SIG-M5 treated with dmso at 0.1 percent for 504 hours (cell line): Measurements from ENCODE around the gene SSTR3.

Experiments used
- DNase-seq: peaks from one replicate; lab custom pipeline; 2025; ENCODE audit not compliant: unreplicated experiment; lab: John Stamatoyannopoulos, UW

SSTR3 gene

DNA sequence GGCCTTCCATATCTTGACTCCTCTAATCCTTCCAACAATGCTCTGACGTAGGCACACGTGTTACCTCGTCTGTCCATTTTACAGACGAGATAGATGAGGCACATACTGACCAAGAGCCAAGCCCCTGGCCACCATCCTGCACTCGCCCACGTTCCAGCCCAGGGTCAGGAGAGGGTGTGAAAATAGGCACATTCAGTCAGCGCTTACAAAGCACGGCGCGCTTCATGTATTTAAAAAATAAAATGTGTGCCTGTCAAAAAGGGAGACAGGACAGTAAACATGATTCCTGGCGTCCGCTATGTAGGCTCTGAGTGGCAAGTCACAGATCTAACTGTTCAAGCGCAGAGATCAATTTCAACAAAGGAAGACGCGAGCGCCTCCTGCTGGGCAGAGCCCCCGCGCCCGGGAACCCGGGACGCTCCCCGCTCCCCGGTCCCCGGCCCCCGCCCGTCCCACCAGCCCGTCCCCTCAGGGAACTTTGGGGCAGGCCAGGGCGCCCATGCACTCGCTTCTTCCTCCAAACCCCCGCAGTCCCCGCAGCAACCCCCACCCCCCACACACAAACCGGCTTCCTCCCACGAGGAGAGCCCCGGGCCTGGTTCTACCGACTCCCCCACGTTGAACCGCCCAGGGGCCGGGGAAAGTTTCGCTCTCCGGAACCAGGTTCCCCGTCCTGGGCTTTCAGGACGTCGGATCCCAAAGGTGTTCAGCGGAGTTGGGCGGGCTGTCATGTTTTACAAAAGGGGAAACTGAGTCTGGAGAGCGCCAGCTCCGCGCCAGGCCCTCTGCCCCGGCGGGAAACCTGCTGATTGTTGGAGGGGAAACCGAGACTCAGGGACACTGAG is 13.8 kb downstream of the SSTR3 start:
- DNase-seq = peak; percentile 73

DNA sequence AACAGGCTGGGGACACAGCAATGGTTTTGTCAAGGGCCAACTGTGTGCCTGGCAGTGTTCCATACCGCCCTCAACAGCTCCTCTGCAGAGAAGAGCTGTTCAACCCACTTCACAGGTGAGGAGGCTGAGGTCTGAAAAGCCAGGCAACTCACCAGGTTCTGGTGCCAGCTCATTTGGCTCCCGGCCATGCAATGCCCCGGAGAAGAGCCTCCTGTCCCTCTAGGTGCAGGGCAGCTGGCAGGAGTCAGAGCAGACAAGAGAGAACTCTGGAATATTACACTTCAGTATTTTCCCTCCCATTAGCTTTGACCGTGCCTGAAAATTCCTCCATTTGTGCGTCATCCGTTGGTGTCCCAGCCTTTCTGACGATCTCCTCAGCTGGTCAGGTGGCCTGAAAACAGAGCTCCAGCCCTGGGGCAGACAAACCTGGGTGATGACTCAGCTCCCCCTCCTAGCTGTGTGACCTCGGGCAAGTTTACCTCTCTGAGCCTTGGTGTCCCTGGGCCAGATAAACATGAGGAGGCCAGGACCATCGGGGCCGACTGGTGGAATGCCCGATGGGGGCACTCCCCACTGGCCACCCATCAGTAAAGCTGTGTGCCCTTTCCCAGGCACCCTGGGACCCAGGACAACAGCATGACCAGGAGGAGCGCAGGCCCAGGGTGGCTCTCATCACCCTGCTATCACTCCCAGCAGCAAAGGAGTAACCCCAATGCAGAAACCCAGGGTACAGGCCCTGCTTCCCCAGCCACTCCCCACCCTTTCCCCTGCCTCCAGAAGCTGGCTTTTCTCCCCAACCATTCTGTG is 14.6 kb downstream of the SSTR3 start:
- DNase-seq = peak; percentile 36

GRCh38 chr22:37196539-37197450 is 15.5 kb downstream of the SSTR3 start:
- DNase-seq = no peak

DNA sequence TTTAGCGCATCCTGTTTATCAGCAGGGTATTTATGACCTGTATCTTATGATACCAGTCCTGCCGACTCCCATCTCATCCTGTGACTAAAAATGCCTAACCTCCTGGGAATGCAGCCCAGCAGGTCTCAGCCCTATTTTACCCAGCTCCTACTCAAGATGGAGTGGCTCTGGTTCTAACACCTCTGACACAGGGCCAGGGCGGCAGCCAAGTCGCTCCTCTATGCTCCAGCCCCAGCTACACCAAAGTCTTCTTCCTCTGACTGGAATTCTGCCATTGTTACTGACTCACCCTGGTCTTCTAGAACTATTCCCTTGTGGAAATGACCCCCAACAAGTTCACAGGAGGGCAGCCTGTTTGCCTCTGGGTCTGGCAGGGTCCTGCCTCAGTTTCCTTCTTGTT is 16.4 kb downstream of the SSTR3 start:
- no peak for DNase-seq

GRCh38 chr22:37194750-37195149 is 17.5 kb downstream of the SSTR3 start:
- DNase-seq = no peak

DNA sequence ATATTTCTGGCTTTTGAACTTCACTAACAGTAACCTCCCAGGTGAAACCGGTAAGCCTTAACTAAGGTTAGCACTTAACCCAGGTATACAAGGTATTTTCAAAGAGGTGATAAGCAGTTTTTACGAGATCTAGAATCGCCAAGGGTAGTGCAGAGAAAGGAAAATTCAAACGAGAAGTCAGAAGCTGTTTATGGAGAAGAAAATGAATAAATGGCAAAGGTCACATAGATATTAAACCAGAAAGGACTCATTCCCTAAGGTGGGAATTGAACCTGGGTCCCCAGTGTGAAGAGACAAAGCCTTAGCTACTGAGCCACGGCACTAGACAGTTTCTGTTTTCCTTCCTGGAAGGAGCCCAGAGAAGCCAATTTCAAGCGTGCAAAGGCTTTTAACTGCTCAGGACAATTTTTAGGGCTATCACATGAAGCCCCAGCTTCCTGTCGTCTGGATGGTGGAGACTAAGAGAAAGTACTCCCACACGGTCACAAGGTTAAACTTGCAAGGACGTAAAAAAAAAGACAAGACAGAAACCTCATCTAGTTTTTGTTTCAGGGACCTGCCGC is 18.6 kb downstream of the SSTR3 start:
- DNase-seq = no peak

GRCh38 chr22:37192741-37193140 is 19.5 kb downstream of the SSTR3 start:
- no peak for DNase-seq

DNA sequence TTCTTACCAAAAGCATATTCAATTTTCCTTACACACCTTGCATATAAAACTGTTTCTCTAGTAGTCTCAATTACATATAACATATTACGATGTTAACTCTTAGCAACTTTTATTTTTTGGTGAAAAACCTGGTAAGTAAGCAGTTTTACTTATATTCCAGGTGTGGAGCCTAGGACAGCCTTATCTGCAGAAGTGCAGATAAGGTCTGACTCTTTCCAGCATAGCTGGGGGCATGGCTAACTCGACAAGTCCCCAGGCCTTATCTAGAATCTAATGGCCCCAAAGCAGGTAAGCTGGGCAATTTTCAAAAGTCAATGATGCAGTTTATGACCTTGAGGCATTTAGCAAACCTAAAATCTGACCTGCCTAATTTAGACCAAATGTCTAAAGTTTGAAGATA is 20.1 kb downstream of the SSTR3 start:
- no peak for DNase-seq

DNA sequence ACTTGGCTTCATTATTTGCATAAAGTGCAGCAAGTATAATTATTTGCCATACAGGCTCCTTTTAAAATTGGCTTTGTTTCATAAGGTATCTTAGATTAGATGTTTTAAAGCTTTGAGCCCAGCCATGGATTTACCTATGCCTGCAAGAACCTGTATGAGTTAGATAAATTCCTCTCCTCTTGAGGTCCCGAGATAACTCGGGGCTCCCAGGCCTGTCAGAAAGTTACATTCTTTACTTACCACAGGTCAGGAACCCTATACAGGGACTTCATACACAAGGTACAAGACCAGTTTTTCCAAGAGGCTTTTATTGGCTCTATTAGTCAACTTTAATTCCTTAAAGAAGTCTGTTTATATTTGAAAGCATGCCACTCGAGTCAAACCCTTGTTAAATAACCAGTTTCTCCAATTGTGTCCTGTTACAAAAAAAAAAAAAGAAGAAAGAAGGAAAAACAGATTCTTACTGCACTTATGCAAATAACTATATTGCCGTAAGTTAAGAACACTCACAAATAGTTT is 22.0 kb downstream of the SSTR3 start:
- no peak for DNase-seq

DNA sequence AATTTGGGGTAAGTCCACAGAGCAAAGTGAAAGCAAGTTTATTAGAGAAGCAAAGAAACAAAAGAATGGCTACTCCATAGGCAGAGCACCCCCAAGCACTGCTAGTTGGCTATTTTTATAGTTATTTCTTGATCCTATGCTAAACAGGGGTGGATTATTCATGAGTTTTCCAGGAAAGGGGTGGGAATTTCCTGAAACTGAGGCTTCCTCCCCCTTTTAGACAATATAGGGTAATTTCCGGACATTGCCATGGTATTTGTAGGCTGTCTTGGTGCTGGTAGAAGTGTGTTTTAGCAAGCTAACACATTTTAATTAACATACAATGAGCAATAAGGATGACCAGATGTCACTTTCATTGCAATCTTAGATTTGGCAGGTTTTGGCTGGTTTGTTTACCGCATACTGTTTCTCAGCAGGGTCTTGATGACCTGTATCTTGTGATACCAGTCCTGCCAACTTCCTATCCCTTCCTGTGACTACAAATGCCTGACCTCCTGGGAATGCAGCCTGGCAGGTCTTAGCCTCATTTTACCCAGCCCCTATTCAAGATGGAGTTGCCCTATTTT is 23.3 kb downstream of the SSTR3 start:
- DNase-seq = no peak

DNA sequence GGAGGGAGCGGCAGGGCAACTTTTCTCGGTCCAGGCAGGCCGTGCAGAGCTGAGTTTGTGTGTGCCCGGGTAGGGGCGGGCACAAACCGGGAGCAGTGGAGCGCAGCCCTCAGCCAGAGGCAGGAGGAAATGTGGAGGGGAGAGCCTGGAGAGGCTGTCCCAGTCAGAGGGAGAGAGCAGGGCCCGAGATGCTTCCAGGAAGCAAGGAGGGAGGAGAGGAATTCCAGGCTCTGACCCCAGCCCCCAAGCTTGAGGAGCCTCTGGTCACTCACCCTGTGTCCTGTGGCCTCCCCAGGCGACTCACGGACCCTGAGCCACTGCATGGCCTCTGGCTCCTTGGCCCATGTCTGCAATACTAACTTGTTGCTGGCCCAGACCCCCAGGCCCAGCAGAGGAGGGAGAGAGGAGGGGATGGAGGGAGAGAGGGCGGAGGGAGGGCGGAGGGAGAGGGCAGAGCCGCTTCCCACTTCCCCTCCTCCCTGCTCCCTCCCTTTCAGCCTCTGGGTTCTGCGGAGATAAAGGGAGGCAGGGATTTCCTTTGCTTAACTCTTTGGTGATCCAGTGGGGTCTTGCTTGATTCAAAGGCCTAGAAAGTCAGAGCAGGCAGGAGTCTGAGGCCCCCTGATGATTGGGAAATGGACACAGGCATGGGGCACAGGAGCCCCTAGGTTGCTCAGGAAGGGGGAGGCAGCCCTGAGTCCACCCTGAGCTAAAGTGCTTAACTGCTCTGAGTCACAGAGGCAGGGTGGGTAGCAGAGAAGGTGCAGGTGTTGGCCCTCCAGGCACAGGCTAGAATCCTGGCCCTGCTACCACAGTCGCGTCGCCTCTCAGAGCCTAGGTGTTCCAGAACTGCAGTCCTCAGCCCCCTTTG is 24.2 kb downstream of the SSTR3 start, which contains the start of gene C1QTNF6:
Gene C1QTNF6 (minus strand): TSS at position 357 of the 871 bp plus-strand sequence. CDS start 34 bp downstream, at position 323.
- no peak for DNase-seq

GRCh38 chr22:37187552-37187890 is 24.8 kb downstream of the SSTR3 start:
- DNase-seq = no peak

DNA sequence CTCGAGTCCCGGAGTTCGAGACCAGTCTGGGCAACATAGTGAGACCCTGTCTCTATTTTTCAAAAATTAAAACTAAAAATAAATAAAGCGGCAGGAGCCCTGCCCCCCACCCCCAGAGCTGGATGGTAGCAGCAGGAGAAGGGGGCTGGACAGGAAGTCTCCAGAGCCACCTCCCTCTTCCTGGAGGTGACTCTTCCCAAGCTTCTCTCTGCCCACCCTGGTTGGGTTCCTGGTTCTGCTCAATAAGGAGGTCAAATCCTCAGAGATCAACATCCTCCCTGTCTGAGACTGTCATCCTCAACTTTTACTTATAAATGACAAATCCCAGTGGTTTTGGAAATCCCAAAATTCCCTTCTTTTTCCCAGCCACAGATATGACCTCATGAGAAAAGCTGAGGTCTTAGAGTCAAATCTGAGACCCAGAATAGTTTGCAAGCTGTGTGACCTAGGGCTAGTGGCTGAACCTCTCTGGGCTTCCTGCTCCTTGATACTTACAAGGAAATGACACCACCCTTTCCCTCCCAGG is 25.2 kb downstream of the SSTR3 start:
- DNase-seq = no peak

- DNase-seq = peak; percentile 18
Observed at GRCh38 chr22:37186228-37186996, 25.9 kb downstream of the SSTR3 start.

- DNase-seq = no peak
Observed at GRCh38 chr22:37185646-37186227, 26.5 kb downstream of the SSTR3 start.

- DNase-seq = no peak
Observed at GRCh38 chr22:37184816-37185541, 27.3 kb downstream of the SSTR3 start.

GRCh38 chr22:37184380-37184755 is 27.9 kb downstream of the SSTR3 start:
- DNase-seq = no peak
